ENCODE results near the gene MBD3.
"Not testable (repeated sequence)": the region's sequence is repeated elsewhere in the genome, so short reads cannot be mapped to it uniquely, and the experiment has no call there.

- TF ChIP-seq CTCF (optimal IDR thresholded peaks at IDR 0.05 in 1 of 3, IDR thresholded peaks at IDR 0.05 in 1 of 3, conservative IDR thresholded peaks at IDR 0.05 in 1 of 3; ENCODE audit: extremely low read depth in 1 of 3, insufficient read depth in 2 of 3, low read length in 3 of 3); EZH2 (IDR thresholded peaks at IDR 0.05; ENCODE audit: low read length): not testable (repeated sequence)
These were observed 48.3 kb upstream of the MBD3 start for GRCh38 chr19:1640893-1641448.
